ENCODE results near the gene SERTAD2. TPM values are rescaled to one million over a fixed set of nuclear protein-coding genes. Genes with fewer than 3 reads are reported as not detected.

The SERTAD2 gene
- total and polyA plus RNA-seq, 7 donors, result 3.3 to 13.2 (median 10.3) TPM

- Histone ChIP-seq H3K4me3 (peak overlapping the region; percentile 82), H3K4me1 (peaks cover 63% of the 10 kb centered on the region)
- ATAC-seq, result peak in 1 of 4 donors; percentile 16
Measured at GRCh38 chr2:64649626-64650025, 4.1 kb downstream of the SERTAD2 start.

GRCh38 chr2:64649013-64649484 lies 4.7 kb downstream of the SERTAD2 start:
- peak overlapping the region; percentile 98 for H3K27ac ChIP-seq
- ATAC-seq, result no peak
- peak overlapping the region; percentile 82 for H3K4me3 ChIP-seq

More at GRCh38 chr2:64649626-64650025, 4.1 kb downstream of the SERTAD2 start:
- TF ChIP-seq CTCF (IDR thresholded peaks at IDR 0.05), result no peak
- Histone ChIP-seq H3K27me3 (ENCODE audit: insufficient read depth in 3 of 3, low read length in 2 of 3) (no peaks in the 10 kb centered on the region), H3K27ac (peak overlapping the region; percentile 98), H3K9me3 (no peaks in the 10 kb centered on the region), H3K36me3 (ENCODE audit: insufficient read depth in 1 of 2, low read depth in 1 of 2) (no peaks in the 10 kb centered on the region)
- intact Hi-C loops (cut with DNase I), result loop anchor here (2.0 to 10.0 kb wide), 6 partner anchors 103 to 642 kb away; no protein-coding TSS in a partner anchor
- DNase-seq, result no peak
- 34 to 50% (median 40%) methylated on average over 5 of the region's 5 CpGs for WGBS, 3 donors

GRCh38 chr2:64646007-64646880 lies 7.5 kb downstream of the SERTAD2 start:
- peaks cover 63% of the 10 kb centered on the region for H3K4me1 ChIP-seq
- peak overlapping the region; percentile 98 for H3K27ac ChIP-seq
- DNase-seq (peak; percentile 84 to 87), ATAC-seq (peak in 3 of 4 donors; percentile 29 to 50 (median 36))
- H3K36me3 ChIP-seq (ENCODE audit: insufficient read depth in 1 of 2, low read depth in 1 of 2), result no peaks in the 10 kb centered on the region
- H3K27me3 ChIP-seq (ENCODE audit: insufficient read depth in 3 of 3, low read length in 2 of 3), result no peaks in the 10 kb centered on the region
- H3K9me3 ChIP-seq, result no peaks in the 10 kb centered on the region
- intact Hi-C loops (cut with DNase I), result loop anchor here in 1 of 2 donors (10.0 kb wide), 1 partner anchor 189 kb away; no protein-coding TSS in a partner anchor
- peak overlapping the region; percentile 69 for H3K4me3 ChIP-seq
- 12 to 15% (median 15%) methylated on average over 9 of the region's 9 CpGs for WGBS, 3 donors
- TF ChIP-seq CTCF (IDR thresholded peaks at IDR 0.05), result peak; percentile 97

More at GRCh38 chr2:64649013-64649484, 4.7 kb downstream of the SERTAD2 start:
- DNase-seq, result no peak
- intact Hi-C loops (cut with DNase I), result loop anchor here in 1 of 2 donors (10.0 kb wide), 1 partner anchor 186 kb away; no protein-coding TSS in a partner anchor
- no peak for TF ChIP-seq CTCF (IDR thresholded peaks at IDR 0.05)
- H3K9me3 ChIP-seq, result no peaks in the 10 kb centered on the region
- H3K4me1 ChIP-seq, result peaks cover 64% of the 10 kb centered on the region
- WGBS, 3 donors, result 50 to 77% (median 54%) methylated on average over 6 of the region's 6 CpGs
- no peaks in the 10 kb centered on the region for H3K36me3 ChIP-seq (ENCODE audit: insufficient read depth in 1 of 2, low read depth in 1 of 2)
- H3K27me3 ChIP-seq (ENCODE audit: insufficient read depth in 3 of 3, low read length in 2 of 3), result no peaks in the 10 kb centered on the region

- Histone ChIP-seq H3K9me3 (no peaks in the 10 kb centered on the region), H3K4me1 (peaks cover 63% of the 10 kb centered on the region), H3K4me3 (peak overlapping the region; percentile 69), H3K27ac (peak overlapping the region; percentile 98), H3K27me3 (ENCODE audit: insufficient read depth in 3 of 3, low read length in 2 of 3) (no peaks in the 10 kb centered on the region), H3K36me3 (ENCODE audit: insufficient read depth in 1 of 2, low read depth in 1 of 2) (no peaks in the 10 kb centered on the region)
- TF ChIP-seq CTCF (IDR thresholded peaks at IDR 0.05), result peak; percentile 8
- WGBS, 3 donors, result 1 to 3% (median 3%) methylated on average over 31 of the region's 31 CpGs
- ATAC-seq, result peak; percentile 81 to 85 (median 82)
- intact Hi-C loops (cut with DNase I), result loop anchor here (5.0 to 10.0 kb wide), 2 partner anchors 37 to 190 kb away; no protein-coding TSS in a partner anchor
- DNase-seq, result peak; percentile 77 to 87
Measured at GRCh38 chr2:64644458-64645382, 9.0 kb downstream of the SERTAD2 start.
